Iris pigment epithelial cell (primary cell): ENCODE data around the gene PRKCQ.

ENCODE experiments used
- DNase-seq: peaks from one replicate; pipeline ENCODE4 v3.0.0-alpha.2; 2011; ENCODE audit warnings: low read depth

Gene PRKCQ

DNA sequence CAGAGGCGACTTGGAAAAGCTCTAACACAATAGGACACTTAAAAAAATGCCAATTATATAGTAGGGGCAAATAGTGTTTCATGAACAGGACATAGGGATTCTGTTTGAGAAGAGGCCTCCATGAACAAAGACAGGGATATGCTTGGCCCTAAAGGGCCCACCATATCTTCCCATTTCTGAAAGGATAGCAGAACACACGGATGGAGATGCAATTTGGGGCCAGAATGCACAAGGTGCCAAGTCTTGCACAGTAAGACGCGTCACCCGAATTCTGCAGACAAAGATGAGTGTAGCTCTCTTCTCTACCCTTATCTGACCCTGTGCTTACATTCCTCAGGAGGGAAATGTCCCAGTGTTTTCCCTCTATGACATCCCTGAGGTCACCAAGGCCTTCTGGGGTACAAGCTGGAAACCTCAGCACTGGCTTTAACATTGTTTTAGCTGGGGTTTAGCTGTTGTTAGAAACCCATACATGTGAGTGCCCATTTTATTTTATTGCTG, 12.8 kb downstream of the PRKCQ start:
- DNase-seq = no peak

GRCh38 chr10:6565588-6565987, 14.5 kb downstream of the PRKCQ start:
- DNase-seq = no peak

- no peak for DNase-seq
Observed at GRCh38 chr10:6564367-6564766, 15.7 kb downstream of the PRKCQ start.

DNA sequence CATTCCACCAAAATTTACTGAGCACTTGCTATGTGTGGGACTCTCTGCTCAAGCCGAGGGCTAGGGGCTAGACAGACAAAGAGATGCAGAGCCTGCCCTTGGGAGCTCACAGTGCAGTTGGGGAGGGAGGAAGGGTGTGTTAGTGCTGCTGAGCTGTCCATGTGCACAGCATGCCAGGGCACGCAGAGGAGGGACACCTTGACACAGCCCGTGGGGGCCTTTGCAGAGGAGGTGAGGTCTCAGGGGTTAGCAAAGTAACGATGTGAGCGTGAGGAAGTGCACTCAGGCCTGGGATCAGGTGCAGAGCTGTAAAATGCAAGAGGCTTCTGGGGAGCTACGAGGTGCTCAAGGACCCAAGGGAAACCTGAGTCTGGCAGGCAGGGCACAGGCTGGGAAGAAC, 16.3 kb downstream of the PRKCQ start:
- no peak for DNase-seq

- no peak for DNase-seq
Observed at GRCh38 chr10:6563075-6563474, 17.0 kb downstream of the PRKCQ start.

DNA sequence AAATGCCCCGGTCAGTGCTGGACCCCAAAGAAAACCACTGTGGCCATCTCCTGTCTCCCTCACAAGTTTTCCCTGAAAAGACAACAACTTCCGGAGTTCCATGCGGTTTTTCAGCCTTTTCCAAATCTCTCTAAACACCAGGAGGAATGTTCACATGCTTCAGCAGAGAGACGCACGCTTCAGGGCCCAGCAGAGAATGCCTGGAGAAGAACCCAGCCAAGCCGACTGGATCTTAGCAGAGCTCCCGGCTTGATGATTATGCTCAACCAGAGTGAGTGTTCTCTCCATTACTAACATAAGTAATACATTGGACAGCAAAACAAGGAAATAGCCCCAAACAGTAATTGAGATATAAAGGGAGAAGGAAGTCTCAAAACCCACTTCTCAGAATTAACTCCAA, 17.9 kb downstream of the PRKCQ start:
- DNase-seq = no peak

DNA sequence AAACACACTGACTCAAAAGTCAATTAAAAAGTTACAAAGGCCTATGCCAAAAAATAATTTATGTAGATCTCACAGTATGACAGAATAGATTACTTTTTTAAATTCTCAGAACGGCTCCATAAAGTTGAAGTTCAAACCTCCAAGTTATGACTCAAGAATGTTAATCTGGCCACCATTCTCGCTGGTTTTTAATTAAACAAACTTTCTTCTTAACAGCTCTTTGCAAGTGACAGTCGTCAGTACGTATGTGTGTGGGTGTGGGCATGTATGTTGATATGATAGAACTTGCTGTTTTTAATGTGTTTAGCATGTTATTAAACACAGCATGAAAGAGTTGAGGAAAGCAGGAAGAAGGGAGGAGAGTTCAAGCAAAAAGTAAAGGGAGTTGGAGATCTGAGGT, 18.5 kb downstream of the PRKCQ start:
- no peak for DNase-seq

- DNase-seq = no peak
Observed at GRCh38 chr10:6558759-6559461, 21.2 kb downstream of the PRKCQ start.

- DNase-seq = no peak
Observed at GRCh38 chr10:6558272-6558671, 21.8 kb downstream of the PRKCQ start.

DNA sequence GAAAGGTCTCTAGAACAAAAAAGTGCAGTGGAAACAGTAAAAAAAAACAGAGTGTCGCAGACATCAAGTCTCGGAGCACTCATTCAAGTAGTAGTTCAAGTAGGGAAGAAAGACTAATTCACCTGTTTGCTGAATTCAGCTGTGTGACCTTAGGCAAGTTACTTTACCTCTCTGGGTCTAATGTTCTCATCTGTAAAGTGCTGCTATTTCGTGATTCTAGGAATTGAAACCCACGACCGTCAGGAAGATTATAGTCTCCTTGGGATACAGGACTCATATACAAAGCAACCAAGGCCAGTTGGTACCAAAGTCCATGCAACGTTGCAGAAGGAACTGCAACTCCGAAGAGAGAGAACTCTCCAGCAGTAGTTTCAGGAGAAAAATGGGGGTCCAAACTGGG, 26.1 kb downstream of the PRKCQ start:
- no peak for DNase-seq

GRCh38 chr10:6543431-6544005, 36.6 kb downstream of the PRKCQ start:
- no peak for DNase-seq

- no peak for DNase-seq
Observed at GRCh38 chr10:6542999-6543430, 37.1 kb downstream of the PRKCQ start.

- DNase-seq = no peak
Observed at GRCh38 chr10:6539833-6540232, 40.2 kb downstream of the PRKCQ start.

DNA sequence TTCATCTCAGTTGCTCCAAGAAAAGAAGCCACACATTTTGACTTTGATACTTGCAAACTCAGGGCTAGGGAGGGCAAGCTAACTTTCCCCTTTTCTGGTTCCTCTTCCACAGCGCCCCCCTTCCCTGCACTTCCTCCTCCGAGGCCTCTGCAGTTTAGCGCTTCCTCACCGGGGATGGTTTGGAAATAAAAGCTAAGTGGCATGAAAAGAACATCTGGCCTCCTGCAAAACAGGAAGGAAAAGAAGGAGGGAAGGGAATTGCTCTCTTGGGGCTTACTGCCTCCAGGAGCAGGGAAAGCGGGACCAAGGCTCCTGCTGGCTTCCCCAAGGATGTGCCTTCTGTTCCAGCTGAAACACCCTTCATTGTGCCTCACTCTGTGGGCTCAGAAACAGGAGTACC, 42.3 kb downstream of the PRKCQ start:
- DNase-seq = no peak

DNA sequence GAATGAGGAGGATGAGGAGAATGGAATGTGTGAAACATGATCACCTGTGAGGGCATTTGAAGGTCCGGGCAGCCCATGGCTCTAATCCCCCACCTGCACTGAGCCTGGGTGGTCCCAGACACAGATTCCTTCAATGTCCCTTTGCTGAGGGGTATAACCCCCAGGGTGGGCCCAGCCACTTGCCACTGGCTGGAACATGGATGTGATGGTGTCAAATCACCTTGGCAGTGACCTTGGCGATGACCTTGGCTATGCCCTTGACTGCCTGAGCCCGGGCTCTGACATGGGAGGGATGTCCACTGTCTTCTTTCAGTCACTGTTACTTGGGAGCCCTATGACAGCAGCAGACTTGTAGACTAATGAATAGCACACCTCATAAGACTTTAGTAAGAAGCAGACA, 44.0 kb downstream of the PRKCQ start:
- no peak for DNase-seq

GRCh38 chr10:6535156-6535764, 44.8 kb downstream of the PRKCQ start:
- no peak for DNase-seq

DNA sequence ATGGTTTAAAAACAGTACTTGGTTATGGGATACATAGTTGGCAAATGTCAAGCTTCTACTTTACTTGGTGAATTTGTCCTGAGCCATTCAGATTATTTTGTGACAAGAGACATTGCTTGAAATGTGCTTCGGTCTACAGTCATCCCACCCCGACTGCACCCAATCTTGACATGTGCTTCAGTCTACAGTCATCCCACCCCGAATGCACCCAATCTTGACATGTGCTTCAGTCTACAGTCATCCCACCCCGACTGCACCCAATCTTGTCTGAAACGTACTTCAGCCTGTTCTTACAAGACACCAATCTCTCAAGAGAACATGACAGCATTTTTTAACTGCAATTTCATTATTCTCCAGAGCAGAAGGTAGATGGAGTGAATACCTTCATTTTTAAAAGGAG, 47.8 kb downstream of the PRKCQ start:
- DNase-seq = no peak

DNA sequence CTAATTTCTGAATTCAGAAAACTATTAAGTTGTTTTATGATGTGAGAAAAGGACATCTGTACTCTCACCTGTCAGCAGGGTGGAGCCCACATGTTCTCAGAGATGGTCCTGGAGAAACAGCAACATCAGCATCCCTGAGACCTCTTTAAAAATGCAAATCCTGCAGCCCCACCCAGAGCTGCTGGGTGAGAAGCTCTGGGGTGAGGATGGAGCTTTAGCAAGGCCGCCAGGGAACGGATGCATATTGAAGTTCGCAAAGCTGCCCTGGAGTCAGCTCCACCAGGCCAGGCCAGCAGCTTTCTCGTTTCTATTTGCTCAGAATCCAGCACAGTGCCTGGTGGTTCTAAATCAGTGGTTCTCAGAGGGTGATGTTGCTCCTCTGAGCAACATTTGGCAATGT, 49.1 kb downstream of the PRKCQ start:
- DNase-seq = no peak

DNA sequence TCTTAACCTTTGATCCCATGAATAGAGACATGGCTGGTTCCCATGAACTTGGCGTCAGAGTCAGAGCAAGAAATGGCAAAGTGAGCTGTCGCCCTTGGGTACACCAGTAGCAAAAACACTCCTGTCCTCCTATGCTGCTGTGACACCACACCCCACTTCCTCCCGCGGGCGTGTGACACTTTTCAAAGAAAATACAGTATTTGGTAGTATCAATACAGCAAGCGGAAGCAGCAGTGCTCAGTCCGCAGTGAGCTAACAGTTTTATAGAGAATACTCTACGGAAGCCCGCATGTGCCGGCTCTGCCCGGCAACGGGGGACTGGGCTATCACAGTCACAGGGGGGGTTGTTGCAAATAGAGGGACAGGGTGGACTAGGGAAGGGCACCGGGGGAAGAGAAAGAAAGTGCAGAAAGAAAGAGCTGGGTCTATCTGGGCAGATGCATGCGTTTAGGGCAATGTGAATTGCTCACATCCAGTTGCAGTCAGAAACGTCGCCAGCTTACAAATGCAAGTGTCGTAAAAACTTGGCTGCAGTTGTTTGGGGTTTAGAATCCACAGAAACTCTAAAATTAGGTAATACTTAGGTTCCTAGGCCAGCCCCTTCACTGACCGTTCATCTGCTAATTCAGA, 49.8 kb downstream of the PRKCQ start:
- no peak for DNase-seq

DNA sequence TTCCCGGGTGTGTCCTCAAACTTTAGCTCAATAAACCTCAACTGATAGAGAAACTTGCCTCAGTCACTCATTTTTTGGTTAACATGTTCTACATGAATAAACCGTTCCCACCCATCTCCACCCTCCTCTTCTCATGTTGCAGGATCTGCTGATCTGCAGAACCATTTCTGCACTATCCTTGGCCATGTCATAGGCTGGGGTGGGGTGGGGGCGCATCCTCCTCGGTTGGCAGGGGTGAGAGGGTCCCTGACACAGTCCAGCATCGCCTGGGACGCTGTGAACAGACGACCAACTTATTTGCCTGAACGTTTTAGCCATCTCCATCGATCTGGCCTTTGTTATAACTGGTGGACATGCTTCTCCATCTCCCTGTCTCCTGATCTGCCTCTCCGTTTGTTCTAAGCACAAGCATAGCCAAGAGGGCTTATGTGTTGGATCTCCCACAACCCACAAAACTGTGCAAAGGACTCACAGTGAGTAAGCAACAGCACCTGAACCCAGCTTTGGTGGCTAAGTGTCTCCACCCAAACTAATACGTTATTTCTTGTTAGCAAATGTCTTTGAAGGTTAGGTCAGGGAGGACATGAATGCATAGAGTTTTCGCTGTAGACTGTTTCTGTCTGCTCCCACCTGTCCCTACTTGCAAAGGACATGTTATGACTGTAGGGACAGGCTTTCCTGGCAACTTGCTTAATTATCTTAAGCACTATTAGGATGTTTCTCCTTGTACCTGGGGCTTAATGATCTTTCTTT, 51.7 kb downstream of the PRKCQ start:
- no peak for DNase-seq

GRCh38 chr10:6525599-6526165, 54.4 kb downstream of the PRKCQ start:
- no peak for DNase-seq

- DNase-seq = no peak
Observed at GRCh38 chr10:6522230-6522629, 57.8 kb downstream of the PRKCQ start.
